GM10266 (cell line): ENCODE data around the gene SUSD4.

Experiments
- DNase-seq: peaks from one replicate; pipeline ENCODE4 v3.0.0; 2012; ENCODE audit errors: extremely low spot score
- CTCF ChIP-seq: IDR thresholded peaks from 2 replicates; pipeline ENCODE4 v1.5.1; 2012; ENCODE audit warnings: mild to moderate bottlenecking, low read depth; ENCODE audit not compliant: control insufficient read depth, insufficient read depth; ENCODE audit errors: missing control alignments

The SUSD4 gene

DNA sequence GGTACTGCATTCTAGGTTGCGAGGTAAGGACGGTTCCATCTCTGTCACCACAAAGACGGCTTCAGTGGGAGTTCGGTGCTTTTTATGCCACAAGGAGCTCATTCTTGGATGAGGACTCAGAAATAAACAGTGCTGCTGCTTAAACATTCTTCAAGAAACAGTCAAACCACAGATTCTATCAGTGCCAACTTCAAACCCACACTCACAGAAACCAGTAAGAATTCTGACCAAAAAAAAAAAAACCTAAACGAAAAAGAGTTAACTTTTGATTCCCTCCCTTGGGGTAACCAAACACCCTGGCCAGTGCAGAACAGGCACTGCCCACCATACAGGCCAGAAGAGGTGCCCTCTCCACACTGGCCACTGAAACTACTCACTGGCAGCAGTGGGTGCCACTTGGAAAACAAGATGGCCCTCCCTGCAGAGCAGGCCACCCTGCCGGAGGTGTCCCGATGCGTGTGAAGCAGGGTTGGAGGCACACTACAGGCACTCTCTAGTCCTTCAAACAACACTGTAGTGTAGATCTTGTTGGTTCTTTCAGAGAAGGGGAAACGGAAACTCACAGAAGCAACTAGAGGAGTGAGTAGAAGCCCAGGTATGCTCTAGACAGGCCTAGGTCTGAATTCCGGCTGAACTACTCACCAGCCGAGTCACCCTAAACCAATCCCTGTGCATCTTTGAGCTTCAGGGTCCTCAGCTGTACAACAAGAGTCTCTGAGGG lies 133.7 kb downstream of the SUSD4 start:
- DNase-seq: no peak
- TF ChIP-seq CTCF: no peak

DNA sequence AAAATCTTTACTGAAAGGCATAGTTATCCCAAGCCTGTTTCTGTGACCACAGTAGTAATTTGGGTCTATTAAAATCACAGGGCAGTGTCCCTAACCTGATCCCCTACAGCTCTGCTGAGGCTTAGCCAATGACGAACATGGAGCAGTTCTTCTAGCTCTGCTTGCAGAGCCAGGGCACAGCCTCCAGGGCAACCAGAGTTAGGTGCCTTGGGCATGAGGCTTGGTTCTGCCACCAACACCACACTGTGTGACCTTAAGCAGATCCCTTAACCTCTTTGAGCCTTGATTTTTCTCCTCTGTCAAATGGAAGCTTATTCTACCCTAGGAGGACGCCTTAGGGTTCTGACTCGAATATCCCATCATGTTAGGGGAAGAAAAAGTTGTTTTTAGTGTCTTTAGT lies 134.2 kb downstream of the SUSD4 start:
- DNase-seq: no peak
- no peak for TF ChIP-seq CTCF

DNA sequence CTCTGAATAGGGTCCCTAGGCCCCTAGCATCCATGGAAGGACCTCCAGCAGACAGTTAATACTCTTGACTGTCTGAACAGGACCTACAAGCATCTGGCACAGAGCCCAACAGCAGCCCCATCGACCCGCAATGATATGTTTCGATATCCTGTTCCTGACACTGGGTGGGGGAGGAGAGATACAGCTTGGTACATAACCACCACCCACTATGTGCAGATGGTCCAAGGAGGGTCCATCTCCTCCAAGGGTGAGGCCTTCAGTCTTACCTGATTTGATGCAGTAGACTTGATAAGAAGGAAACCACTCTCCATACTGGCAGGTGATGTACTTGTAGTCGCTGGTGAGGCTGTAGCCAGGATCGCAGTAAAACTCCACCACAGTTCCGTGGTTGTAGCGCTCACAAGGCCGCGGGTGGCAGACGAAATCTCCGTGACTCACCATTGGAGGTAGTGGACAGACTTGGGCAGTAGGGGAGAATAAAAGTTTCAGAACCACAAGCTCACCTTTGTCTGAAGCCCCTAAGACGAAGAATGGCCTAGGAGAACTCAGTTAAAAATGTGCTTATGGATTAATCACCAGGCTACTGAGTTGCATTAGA lies 134.9 kb downstream of the SUSD4 start:
- DNase-seq: no peak
- TF ChIP-seq CTCF: no peak

DNA sequence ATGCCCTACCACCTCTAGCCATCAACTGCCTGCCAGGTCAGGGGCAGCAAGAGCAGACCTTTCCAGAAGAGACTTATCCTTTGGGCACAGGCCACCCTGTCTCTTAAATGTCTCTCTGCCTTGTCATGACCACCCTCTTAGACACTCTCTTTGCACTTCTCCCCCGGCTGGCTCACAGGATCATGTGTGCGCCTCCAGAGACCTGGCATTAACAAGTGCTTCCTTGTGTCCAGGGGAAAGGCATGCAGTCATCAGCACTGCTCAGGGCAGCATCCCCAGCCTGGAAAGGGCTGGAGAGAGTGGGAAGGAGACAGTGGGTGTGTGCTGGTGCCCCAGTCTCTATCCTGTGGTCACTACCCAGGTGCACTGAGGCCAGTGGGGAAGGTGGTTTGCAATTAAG lies 135.8 kb downstream of the SUSD4 start:
- DNase-seq: no peak
- TF ChIP-seq CTCF: no peak

- DNase-seq: no peak
- TF ChIP-seq CTCF: no peak
These were observed 136.3 kb downstream of the SUSD4 start for GRCh38 chr1:223227486-223228196.

DNA sequence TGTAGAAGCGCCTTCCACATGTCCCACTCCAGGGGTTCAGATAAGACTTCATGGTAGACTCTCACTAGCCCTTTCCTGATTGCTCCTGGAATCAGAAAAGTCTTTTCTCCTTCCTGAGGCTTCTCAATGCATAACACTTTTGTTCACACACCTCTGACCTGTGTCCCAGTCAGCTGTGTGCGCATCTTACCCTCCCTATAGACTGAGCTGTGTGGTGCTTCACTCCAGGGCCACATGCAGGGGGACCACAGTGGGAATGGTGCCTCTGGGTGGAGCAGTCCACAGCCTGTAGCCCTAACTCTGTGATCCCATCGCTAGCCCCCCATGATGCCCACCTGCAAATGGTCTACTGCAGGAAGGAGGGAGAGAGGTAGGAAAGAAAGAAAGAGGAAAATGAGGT lies 136.9 kb downstream of the SUSD4 start:
- DNase-seq: no peak
- no peak for TF ChIP-seq CTCF

GRCh38 chr1:223226271-223226670 lies 137.7 kb downstream of the SUSD4 start:
- DNase-seq: no peak
- TF ChIP-seq CTCF: no peak
